Esophagus muscularis mucosa (tissue), 4 donors: ENCODE measurements around the gene SLA2. TPM values are rescaled to one million over a fixed set of nuclear protein-coding genes. Genes with fewer than 3 reads are reported as not detected.
"Not testable (repeated sequence)": the region's sequence is repeated elsewhere in the genome, so short reads cannot be mapped to it uniquely, and the experiment has no call there.

Source experiments
- DNase-seq: peaks from one replicate; pipeline ENCODE4 v3.0.0-alpha.2; 2017; ENCODE audit errors: extremely low spot score
- H3K27ac ChIP-seq, 4 donors: fragments of 200-600 bp; sonication (generic); replicated peaks in 1 of 4; 1 replicate in 3 of 4; 2 replicates in 1 of 4; pipeline ENCODE4 v1.5.1; 2016 to 2019; ENCODE audit warnings: mild to moderate bottlenecking in 1 of 4
- H3K27me3 ChIP-seq, 4 donors: fragments of 200-600 bp; sonication (generic); one replicate each; pipeline versions ENCODE4 v1.5.1 to v1.6.0; 2016 to 2019
- H3K36me3 ChIP-seq, 4 donors: fragments of 200-600 bp; sonication (generic); one replicate each; pipeline ENCODE4 v1.5.1; 2016 to 2019
- H3K4me1 ChIP-seq, 4 donors: fragments of 200-600 bp; sonication (generic); one replicate each; pipeline ENCODE4 v1.5.1; 2016 to 2019
- H3K4me3 ChIP-seq, 4 donors: fragments of 200-600 bp; sonication (generic); 1 replicate in 2 of 4; 2 replicates in 2 of 4; pipeline ENCODE4 v1.5.1; 2016 to 2019; ENCODE audit warnings: mild to moderate bottlenecking in 4 of 4, moderate library complexity in 1 of 4
- H3K9me3 ChIP-seq, 4 donors: fragments of 200-600 bp; sonication (generic); 1 replicate in 3 of 4; 2 replicates in 1 of 4; pipeline ENCODE4 v1.5.1; 2016 to 2019
- CTCF ChIP-seq, 3 experiments: fragments of 200-600 bp in 2 of 3; fragments of 450-650 bp in 1 of 3; sonication (generic) in 2 of 3; IDR thresholded peaks; one replicate each; pipeline ENCODE4 v1.5.1; 2017 to 2019; ENCODE audit warnings: antibody characterized with exemption in 3 of 3, mild to moderate bottlenecking in 2 of 3, moderate library complexity in 1 of 3
- EP300 ChIP-seq: sonication (generic); formaldehyde crosslinking; IDR thresholded peaks from one replicate; pipeline ENCODE4 v1.6.1; 2017; ENCODE audit warnings: antibody characterized with exemption
- POLR2A ChIP-seq: fragments of 450-650 bp; IDR thresholded peaks from one replicate; pipeline ENCODE4 v1.6.1; 2017; ENCODE audit warnings: antibody characterized with exemption, moderate library complexity, mild to moderate bottlenecking, low read depth
- POLR2AphosphoS5 ChIP-seq, 2 donors: sonication (generic); formaldehyde crosslinking; IDR thresholded peaks; one replicate each; pipeline ENCODE4 v1.6.1; 2017; ENCODE audit warnings: antibody characterized with exemption in 2 of 2
- WGBS: methylation state at CpG from one replicate; pipeline ENCODE4 v1.1.5; 2018; 5-methylcytosine and 5-hydroxymethylcytosine counted together
- intact Hi-C: fragments of 100-400 bp; cut with DNase I; formaldehyde crosslinking; loops from one replicate; pipeline ENCODE4 v1.15.1; 2023
- total RNA-seq, 4 donors: library from RNA; depleted of rRNA; stranded (reverse); fragments of >200 nt; gene quantifications; one replicate each; pipeline versions ENCODE4 v1.1.0 to v1.2.1, GENCODE V29; 2016

SLA2 gene
- total RNA-seq, 4 donors from 2014 or later, result 0.26 to 0.99 (median 0.35) TPM

- no peaks in the 10 kb centered on the region for H3K4me1 ChIP-seq
- no peak overlapping the region for H3K4me3 ChIP-seq
- DNase-seq, result no peak
- WGBS, result 87% methylated on average over 2 of the region's 3 CpGs
- H3K27me3 ChIP-seq, result no peaks in the 10 kb centered on the region
- TF ChIP-seq POLR2A (no peak), EP300 (no peak), CTCF (IDR thresholded peaks at IDR 0.05) (no peak), POLR2AphosphoS5 (IDR thresholded peaks at IDR 0.05) (no peak)
- no peaks in the 10 kb centered on the region for H3K9me3 ChIP-seq
- peaks cover 43 to 67% (median 63%) of the 10 kb centered on the region in 4 donors for H3K36me3 ChIP-seq
- no peak overlapping the region for H3K27ac ChIP-seq
- intact Hi-C loops, result no loop called here
Measured at GRCh38 chr20:36613974-36614373, 32.0 kb downstream of the SLA2 start.

GRCh38 chr20:36611625-36612024, 34.4 kb downstream of the SLA2 start:
- WGBS, result 88% methylated on average over 5 of the region's 5 CpGs
- Histone ChIP-seq H3K27me3 (no peaks in the 10 kb centered on the region), H3K27ac (no peak overlapping the region), H3K4me1 (peaks cover 10 to 17% (median 15%) of the 10 kb centered on the region in 4 donors), H3K36me3 (peaks cover 54 to 84% (median 79%) of the 10 kb centered on the region in 4 donors), H3K9me3 (no peaks in the 10 kb centered on the region), H3K4me3 (no peak overlapping the region)
- no peak for DNase-seq
- intact Hi-C loops, result no loop called here
- TF ChIP-seq CTCF (IDR thresholded peaks at IDR 0.05) (no peak), POLR2A (no peak), EP300 (no peak)

GRCh38 chr20:36608388-36608728, 37.6 kb downstream of the SLA2 start:
- WGBS, result 84% methylated on average over 6 of the region's 6 CpGs
- intact Hi-C loops, result loop anchor here (10.0 kb wide), 2 partner anchors 146 to 256 kb away; a partner anchor contains a TSS
- not testable (repeated sequence) for DNase-seq, H3K27ac ChIP-seq, H3K4me3 ChIP-seq, H3K27me3 ChIP-seq, H3K9me3 ChIP-seq
- Histone ChIP-seq H3K4me1 (peaks cover 18 to 30% (median 26%) of the 10 kb centered on the region in 4 donors), H3K36me3 (peaks cover 52 to 59% (median 58%) of the 10 kb centered on the region in 4 donors)

GRCh38 chr20:36607586-36608387, 38.2 kb downstream of the SLA2 start:
- 79% methylated on average over 7 of the region's 7 CpGs for WGBS
- no peak for TF ChIP-seq POLR2A
- TF ChIP-seq CTCF (IDR thresholded peaks at IDR 0.05), result no peak
- TF ChIP-seq POLR2AphosphoS5 (IDR thresholded peaks at IDR 0.05), result no peak
- TF ChIP-seq EP300, result no peak
- no peak for DNase-seq
- intact Hi-C loops, result loop anchor here (10.0 kb wide), 2 partner anchors 147 to 257 kb away; a partner anchor contains a TSS
- Histone ChIP-seq H3K9me3 (no peaks in the 10 kb centered on the region), H3K4me1 (peaks cover 18 to 30% (median 26%) of the 10 kb centered on the region in 4 donors), H3K27ac (no peak overlapping the region), H3K27me3 (no peaks in the 10 kb centered on the region), H3K36me3 (peaks cover 47 to 54% (median 53%) of the 10 kb centered on the region in 4 donors), H3K4me3 (peak overlapping the region in 1 of 4 donors; percentile 98)

- TF ChIP-seq CTCF (IDR thresholded peaks at IDR 0.05), result no peak
- TF ChIP-seq POLR2AphosphoS5 (IDR thresholded peaks at IDR 0.05), result no peak
- TF ChIP-seq POLR2A, result no peak
- TF ChIP-seq EP300, result no peak
- Histone ChIP-seq H3K36me3 (peaks cover 34 to 40% (median 39%) of the 10 kb centered on the region in 4 donors), H3K27me3 (no peaks in the 10 kb centered on the region), H3K27ac (peak overlapping the region; percentile 88 to 96 (median 92)), H3K9me3 (no peaks in the 10 kb centered on the region), H3K4me3 (peak overlapping the region; percentile 77 to 99 (median 96)), H3K4me1 (peaks cover 18 to 30% (median 26%) of the 10 kb centered on the region in 4 donors)
- no peak for DNase-seq
- WGBS, result 2% methylated on average over 29 of the region's 31 CpGs
- intact Hi-C loops, result loop anchor here (10.0 kb wide), 2 partner anchors 148 to 258 kb away; a partner anchor contains a TSS
Measured at GRCh38 chr20:36606158-36607066, 39.6 kb downstream of the SLA2 start.
